Measurements from ENCODE around the gene ABHD4. TPM values are rescaled to one million over a fixed set of nuclear protein-coding genes. Genes with fewer than 3 reads are reported as not detected.
A peak's percentile ranks its signal among the peaks of the same experiment; 100 is the strongest.
"Not testable (repeated sequence)": the region's sequence is repeated elsewhere in the genome, so short reads cannot be mapped to it uniquely, and the experiment has no call there.

ABHD4 gene
- total RNA-seq, 6 experiments from 2014 or later: 12.7 to 38.1 (median 18.5) TPM

DNA sequence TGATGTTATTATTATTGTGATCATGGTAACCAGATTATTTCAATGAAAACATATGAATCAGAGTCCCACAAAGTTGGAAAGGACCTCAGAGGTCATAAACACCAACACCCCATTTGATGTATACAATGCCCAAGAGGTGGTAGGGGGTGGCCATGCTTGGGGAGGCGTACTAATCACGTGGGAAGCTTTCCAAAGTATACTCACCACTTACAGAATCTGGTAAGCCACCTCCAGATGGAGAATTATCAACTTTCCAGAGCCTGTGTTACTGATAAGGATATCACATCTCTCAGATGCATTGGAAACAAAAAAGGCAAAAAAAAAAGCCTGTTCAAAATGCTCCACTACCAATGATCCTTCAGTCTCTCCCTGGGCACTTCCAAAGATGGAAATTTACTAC lies 17.5 kb upstream of the ABHD4 start:
- H3K4me1 ChIP-seq: peaks cover 0 to 9% (median 0%) of the 10 kb centered on the region in 4 donors
- 66% methylated on average over 2 of the region's 2 CpGs for WGBS (ENCODE audit: insufficient coverage, low coverage, low lambda C conversion rate, missing lambda C conversion rate)
- no peaks in the 10 kb centered on the region for H3K36me3 ChIP-seq
- ATAC-seq: no peak
- no peak overlapping the region for H3K27ac ChIP-seq
- H3K9me3 ChIP-seq: no peaks in the 10 kb centered on the region
- DNase-seq: no peak
- intact Hi-C loops (cut with DNase I): no loop called here
- TF ChIP-seq, protein P1, sequence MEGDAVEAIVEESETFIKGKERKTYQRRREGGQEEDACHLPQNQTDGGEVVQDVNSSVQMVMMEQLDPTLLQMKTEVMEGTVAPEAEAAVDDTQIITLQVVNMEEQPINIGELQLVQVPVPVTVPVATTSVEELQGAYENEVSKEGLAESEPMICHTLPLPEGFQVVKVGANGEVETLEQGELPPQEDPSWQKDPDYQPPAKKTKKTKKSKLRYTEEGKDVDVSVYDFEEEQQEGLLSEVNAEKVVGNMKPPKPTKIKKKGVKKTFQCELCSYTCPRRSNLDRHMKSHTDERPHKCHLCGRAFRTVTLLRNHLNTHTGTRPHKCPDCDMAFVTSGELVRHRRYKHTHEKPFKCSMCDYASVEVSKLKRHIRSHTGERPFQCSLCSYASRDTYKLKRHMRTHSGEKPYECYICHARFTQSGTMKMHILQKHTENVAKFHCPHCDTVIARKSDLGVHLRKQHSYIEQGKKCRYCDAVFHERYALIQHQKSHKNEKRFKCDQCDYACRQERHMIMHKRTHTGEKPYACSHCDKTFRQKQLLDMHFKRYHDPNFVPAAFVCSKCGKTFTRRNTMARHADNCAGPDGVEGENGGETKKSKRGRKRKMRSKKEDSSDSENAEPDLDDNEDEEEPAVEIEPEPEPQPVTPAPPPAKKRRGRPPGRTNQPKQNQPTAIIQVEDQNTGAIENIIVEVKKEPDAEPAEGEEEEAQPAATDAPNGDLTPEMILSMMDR (IDR thresholded peaks at IDR 0.05): no peak
- no peak for TF ChIP-seq POLR2A (IDR thresholded peaks at IDR 0.05)
- no peaks in the 10 kb centered on the region for H3K27me3 ChIP-seq
- no peak overlapping the region for H3K4me3 ChIP-seq

DNA sequence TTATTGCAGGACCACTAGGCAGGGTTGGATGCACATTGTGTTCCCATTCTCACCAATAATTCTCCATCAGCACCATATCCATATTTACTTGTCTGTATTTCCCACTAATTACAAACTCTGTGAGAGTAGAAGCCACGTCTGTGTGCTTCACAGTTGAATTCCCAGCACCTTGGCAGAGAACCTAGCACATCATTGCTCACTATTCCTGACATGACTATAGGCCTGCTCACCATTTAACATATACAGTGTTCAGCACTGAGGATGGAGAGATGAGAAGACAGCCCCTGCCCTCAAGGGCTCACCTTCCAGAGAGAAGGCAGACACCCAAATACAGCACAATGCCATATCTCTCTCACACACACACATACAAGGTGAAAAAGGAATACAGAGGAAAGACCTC lies 14.1 kb upstream of the ABHD4 start:
- peaks cover 0 to 16% (median 5%) of the 10 kb centered on the region in 4 donors for H3K4me1 ChIP-seq
- peaks cover 0 to 3% (median 0%) of the 10 kb centered on the region in 4 donors for H3K36me3 ChIP-seq
- DNase-seq (no peak), ATAC-seq (no peak)
- no peaks in the 10 kb centered on the region for H3K27me3 ChIP-seq
- intact Hi-C loops (cut with DNase I): no loop called here
- no peak overlapping the region for H3K4me3 ChIP-seq
- no peak overlapping the region for H3K27ac ChIP-seq
- no peaks in the 10 kb centered on the region for H3K9me3 ChIP-seq
- WGBS (ENCODE audit: insufficient coverage, low coverage, low lambda C conversion rate, missing lambda C conversion rate): 67% methylated on average over 1 of the region's 1 CpG
- TF ChIP-seq POLR2A (IDR thresholded peaks at IDR 0.05): no peak
- TF ChIP-seq, protein P1 (IDR thresholded peaks at IDR 0.05): no peak

DNA sequence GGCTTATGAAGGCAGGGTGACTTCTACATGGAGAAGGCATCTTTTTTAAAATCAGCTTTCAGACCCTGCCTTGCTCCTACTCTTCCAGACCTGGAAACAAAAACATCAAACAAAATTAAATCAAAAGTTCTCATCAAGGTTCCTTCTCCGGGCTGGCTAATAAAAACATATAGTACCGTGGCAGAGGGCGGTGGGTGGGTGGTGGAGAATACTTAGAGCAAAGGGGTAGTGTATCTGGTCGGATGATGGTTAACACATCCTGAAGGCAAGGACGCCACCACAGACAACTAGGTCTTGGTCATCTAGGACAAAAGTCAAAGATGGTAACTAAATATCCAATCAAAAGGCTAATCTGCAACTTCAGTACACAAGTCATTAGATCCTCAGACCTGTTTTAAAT lies 10.9 kb upstream of the ABHD4 start:
- 88% methylated on average over 5 of the region's 5 CpGs for WGBS (ENCODE audit: insufficient coverage, low coverage, low lambda C conversion rate, missing lambda C conversion rate)
- no peak for DNase-seq
- H3K4me3 ChIP-seq: no peak overlapping the region

DNA sequence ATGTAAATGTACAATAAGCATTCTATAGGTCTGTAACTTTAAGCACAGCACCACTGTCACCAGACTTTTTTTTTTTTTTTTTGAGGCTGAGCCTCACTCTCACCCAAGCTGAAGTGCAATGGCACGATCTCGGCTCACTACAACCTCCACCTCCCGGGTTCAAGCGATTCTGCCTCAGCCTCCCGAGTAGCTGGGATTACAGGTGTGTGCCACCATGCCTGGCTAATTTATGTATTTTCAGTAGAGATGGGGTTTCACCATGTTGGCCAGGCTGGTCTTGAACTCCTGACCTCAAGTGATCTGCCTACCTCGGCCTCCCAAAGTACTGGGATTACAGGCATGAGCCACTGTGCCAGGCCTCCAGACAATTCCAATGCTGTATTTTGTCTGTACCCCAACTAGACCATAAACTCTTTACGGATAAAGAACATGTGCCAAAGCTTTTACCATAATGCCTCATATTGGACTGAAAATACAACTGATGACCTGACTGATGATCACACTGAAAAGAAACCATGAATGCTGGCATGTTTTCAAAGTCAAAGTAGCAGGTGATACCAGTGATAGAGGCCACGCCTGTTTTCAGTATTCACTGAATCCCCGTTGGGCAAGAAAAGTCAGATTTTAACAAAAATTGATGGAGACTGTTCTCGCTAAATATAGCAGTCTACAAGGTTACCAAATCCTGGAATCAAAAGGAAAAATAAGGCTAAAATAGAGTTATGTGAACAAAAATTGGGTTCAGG lies 10.2 kb upstream of the ABHD4 start:
- H3K9me3 ChIP-seq; DNase-seq; ATAC-seq; H3K27me3 ChIP-seq; intact Hi-C loops (cut with DNase I); H3K36me3 ChIP-seq: not testable (repeated sequence)
- peaks cover 0 to 21% (median 5%) of the 10 kb centered on the region in 4 donors for H3K4me1 ChIP-seq
- WGBS (ENCODE audit: insufficient coverage, low coverage, low lambda C conversion rate, missing lambda C conversion rate): 76% methylated on average over 10 of the region's 10 CpGs
- H3K27ac ChIP-seq: peak overlapping the region in 1 of 3 donors; percentile 71
- peak overlapping the region; percentile 71 to 77 (median 75) for H3K4me3 ChIP-seq

More for the DNA sequence above, 10.9 kb upstream of the ABHD4 start:
- no peaks in the 10 kb centered on the region for H3K27me3 ChIP-seq
- ATAC-seq: no peak
- peaks cover 0 to 3% (median 0%) of the 10 kb centered on the region in 4 donors for H3K36me3 ChIP-seq
- intact Hi-C loops (cut with DNase I): no loop called here
- H3K27ac ChIP-seq: no peak overlapping the region
- TF ChIP-seq POLR2A (IDR thresholded peaks at IDR 0.05): no peak
- TF ChIP-seq, protein P1 (IDR thresholded peaks at IDR 0.05): no peak
- H3K9me3 ChIP-seq: no peaks in the 10 kb centered on the region
- H3K4me1 ChIP-seq: peaks cover 0 to 21% (median 5%) of the 10 kb centered on the region in 4 donors

GRCh38 chr14:22588526-22589095 lies 9.5 kb upstream of the ABHD4 start:
- Histone ChIP-seq H3K27ac (peak overlapping the region; percentile 61 to 72 (median 71)), H3K9me3 (no peaks in the 10 kb centered on the region), H3K4me3 (peak overlapping the region; percentile 71 to 77 (median 75)), H3K36me3 (peaks cover 0 to 3% (median 0%) of the 10 kb centered on the region in 4 donors), H3K4me1 (peaks cover 0 to 21% (median 5%) of the 10 kb centered on the region in 4 donors), H3K27me3 (no peaks in the 10 kb centered on the region)
- WGBS (ENCODE audit: insufficient coverage, low coverage, low lambda C conversion rate, missing lambda C conversion rate): under 1% methylated on average over 14 of the region's 17 CpGs
- no peak for ATAC-seq
- TF ChIP-seq, protein P1 (IDR thresholded peaks at IDR 0.05): no peak
- TF ChIP-seq POLR2A (IDR thresholded peaks at IDR 0.05): no peak
- intact Hi-C loops (cut with DNase I): no loop called here
- DNase-seq: no peak
